Endodermal cell (in vitro differentiated cells): ENCODE results near the gene CCDC183. TPM values are rescaled to one million over a fixed set of nuclear protein-coding genes. Genes with fewer than 3 reads are reported as not detected.

Experiments used
- DNase-seq: peaks from one replicate; pipeline ENCODE4 v3.0.0-alpha.2; 2017
- H3K27ac ChIP-seq: 2 replicates; pipeline ENCODE4 v1.5.1; 2013; ENCODE audit warnings: mild to moderate bottlenecking, low read depth, low read length, moderate library complexity
- H3K27me3 ChIP-seq: 2 replicates; pipeline ENCODE4 v1.6.1; 2013; ENCODE audit warnings: mild to moderate bottlenecking, low read length, moderate library complexity; ENCODE audit not compliant: insufficient read depth, control insufficient read depth, poor library complexity, severe bottlenecking
- H3K36me3 ChIP-seq: 2 replicates; pipeline ENCODE4 v1.7.0; 2013; ENCODE audit warnings: mild to moderate bottlenecking, low read length, moderate library complexity; ENCODE audit not compliant: control insufficient read depth, insufficient read depth
- H3K4me1 ChIP-seq: one replicate; pipeline ENCODE4 v1.7.0; 2013; ENCODE audit warnings: low read length; ENCODE audit not compliant: control insufficient read depth, insufficient read depth
- H3K4me3 ChIP-seq: 2 replicates; pipeline ENCODE4 v1.5.1; 2013; ENCODE audit warnings: mild to moderate bottlenecking, low read length, moderate library complexity
- H3K9ac ChIP-seq: 2 replicates; pipeline ENCODE4 v1.6.1; 2013; ENCODE audit warnings: mild to moderate bottlenecking, low read length, moderate library complexity; ENCODE audit not compliant: poor library complexity, severe bottlenecking; ENCODE audit errors: extremely low read depth
- H3K9me3 ChIP-seq: 2 replicates; pipeline ENCODE4 v1.6.1; 2013; ENCODE audit warnings: mild to moderate bottlenecking, low read length, moderate library complexity; ENCODE audit not compliant: control insufficient read depth
- H3K27ac Mint-ChIP-seq: 2 replicates; pipeline ENCODE4 v1.8.0; 2020; ENCODE audit warnings: mixed read lengths
- H3K27me3 Mint-ChIP-seq: 2 replicates; pipeline ENCODE4 v1.8.0; 2021; ENCODE audit warnings: mild to moderate bottlenecking, mixed read lengths; ENCODE audit not compliant: insufficient read depth
- H3K36me3 Mint-ChIP-seq: 2 replicates; pipeline ENCODE4 v1.8.0; 2020; ENCODE audit warnings: low read depth, mixed read lengths
- H3K4me1 Mint-ChIP-seq: 2 replicates; pipeline ENCODE4 v1.8.0; 2020; ENCODE audit warnings: mixed read lengths
- H3K4me3 Mint-ChIP-seq: 2 replicates; pipeline ENCODE4 v1.8.0; 2020; ENCODE audit warnings: mild to moderate bottlenecking, moderate library complexity, mixed read lengths
- H3K9me3 Mint-ChIP-seq: 2 replicates; pipeline ENCODE4 v1.8.0; 2020; ENCODE audit warnings: mild to moderate bottlenecking, mixed read lengths
- WGBS, 2 experiments: methylation state at CpG; one replicate each; pipeline versions ENCODE4 v1.1.5 to v1.1.7; 2013; ENCODE audit warnings: missing lambda C conversion rate in 2 of 2, mixed read lengths in 1 of 2; ENCODE audit not compliant: insufficient coverage in 1 of 2, insufficient read length in 1 of 2; 5-methylcytosine and 5-hydroxymethylcytosine counted together
- total RNA-seq, 2 donors: library from RNA; stranded (reverse); fragmentation: NEBNext Ultra II Directional in 1 of 2; extraction: Animal tissue kit (Norgen Biotek cat#: 25700) in 1 of 2; gene quantifications; 2 replicates in 1 of 2; 3 replicates in 1 of 2; pipeline ENCODE4 v1.2.1, GENCODE V29; 2021
- TF ChIP-seq, protein P1 (sequence below): fragments of 200-600 bp; sonication (generic); conservative IDR thresholded peaks from 2 replicates; pipeline ENCODE4 v1.5.0; 2021; ENCODE audit warnings: antibody characterized with exemption, mild to moderate bottlenecking

Gene CCDC183
- total RNA-seq, 2 donors from 2014 or later: 10.9 to 13.4 TPM

DNA sequence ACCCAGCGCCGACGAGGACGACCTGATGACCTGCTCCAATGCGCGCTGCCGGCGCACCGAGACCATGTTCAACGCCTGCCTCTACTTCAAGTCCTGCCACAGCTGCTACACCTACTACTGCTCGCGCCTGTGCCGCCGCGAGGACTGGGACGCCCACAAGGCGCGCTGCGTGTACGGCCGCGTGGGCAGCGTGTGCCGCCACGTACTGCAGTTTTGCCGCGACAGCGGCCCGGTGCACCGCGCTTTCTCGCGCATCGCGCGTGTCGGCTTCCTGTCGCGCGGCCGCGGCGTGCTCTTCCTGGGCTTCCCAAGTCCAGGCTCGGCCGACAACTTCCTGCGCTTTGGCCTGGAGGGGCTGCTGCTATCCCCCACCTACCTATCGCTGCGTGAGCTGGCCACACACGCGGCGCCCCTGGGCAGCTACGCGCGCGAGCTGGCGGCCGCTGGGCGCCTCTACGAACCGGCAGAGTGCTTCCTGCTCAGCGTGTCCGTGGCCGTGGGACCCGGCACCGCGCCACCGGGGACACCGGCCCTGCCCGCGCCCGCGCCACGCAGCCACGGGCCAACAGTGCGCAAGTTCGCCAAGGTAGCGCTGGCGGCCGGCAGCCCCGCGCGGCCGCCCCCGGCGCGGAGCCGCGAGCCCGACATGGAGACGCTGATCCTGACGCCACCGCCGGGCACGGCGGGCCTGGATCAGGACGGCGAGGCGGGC is 50.4 kb downstream of the CCDC183 start:
- H3K27me3 ChIP-seq: no peaks in the 10 kb centered on the region
- peak; percentile 70 for DNase-seq
- H3K36me3 ChIP-seq: peaks cover 9% of the 10 kb centered on the region
- 67 to 75% methylated on average over 76 to 98 of the region's 98 CpGs for WGBS, 2 experiments
- peak overlapping the region; percentile 78 for H3K4me3 Mint-ChIP-seq
- H3K4me1 ChIP-seq: peaks cover 8% of the 10 kb centered on the region
- H3K27ac Mint-ChIP-seq: no peak overlapping the region
- peaks cover 12% of the 10 kb centered on the region for H3K9me3 Mint-ChIP-seq
- H3K4me3 ChIP-seq: no peak overlapping the region
- peaks cover 33% of the 10 kb centered on the region for H3K27me3 Mint-ChIP-seq
- no peaks in the 10 kb centered on the region for H3K9me3 ChIP-seq
- TF ChIP-seq, protein P1, sequence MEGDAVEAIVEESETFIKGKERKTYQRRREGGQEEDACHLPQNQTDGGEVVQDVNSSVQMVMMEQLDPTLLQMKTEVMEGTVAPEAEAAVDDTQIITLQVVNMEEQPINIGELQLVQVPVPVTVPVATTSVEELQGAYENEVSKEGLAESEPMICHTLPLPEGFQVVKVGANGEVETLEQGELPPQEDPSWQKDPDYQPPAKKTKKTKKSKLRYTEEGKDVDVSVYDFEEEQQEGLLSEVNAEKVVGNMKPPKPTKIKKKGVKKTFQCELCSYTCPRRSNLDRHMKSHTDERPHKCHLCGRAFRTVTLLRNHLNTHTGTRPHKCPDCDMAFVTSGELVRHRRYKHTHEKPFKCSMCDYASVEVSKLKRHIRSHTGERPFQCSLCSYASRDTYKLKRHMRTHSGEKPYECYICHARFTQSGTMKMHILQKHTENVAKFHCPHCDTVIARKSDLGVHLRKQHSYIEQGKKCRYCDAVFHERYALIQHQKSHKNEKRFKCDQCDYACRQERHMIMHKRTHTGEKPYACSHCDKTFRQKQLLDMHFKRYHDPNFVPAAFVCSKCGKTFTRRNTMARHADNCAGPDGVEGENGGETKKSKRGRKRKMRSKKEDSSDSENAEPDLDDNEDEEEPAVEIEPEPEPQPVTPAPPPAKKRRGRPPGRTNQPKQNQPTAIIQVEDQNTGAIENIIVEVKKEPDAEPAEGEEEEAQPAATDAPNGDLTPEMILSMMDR: no peak
- peaks cover 2% of the 10 kb centered on the region for H3K4me1 Mint-ChIP-seq
- H3K36me3 Mint-ChIP-seq: no peaks in the 10 kb centered on the region
- H3K27ac ChIP-seq: no peak overlapping the region
- no peak overlapping the region for H3K9ac ChIP-seq

DNA sequence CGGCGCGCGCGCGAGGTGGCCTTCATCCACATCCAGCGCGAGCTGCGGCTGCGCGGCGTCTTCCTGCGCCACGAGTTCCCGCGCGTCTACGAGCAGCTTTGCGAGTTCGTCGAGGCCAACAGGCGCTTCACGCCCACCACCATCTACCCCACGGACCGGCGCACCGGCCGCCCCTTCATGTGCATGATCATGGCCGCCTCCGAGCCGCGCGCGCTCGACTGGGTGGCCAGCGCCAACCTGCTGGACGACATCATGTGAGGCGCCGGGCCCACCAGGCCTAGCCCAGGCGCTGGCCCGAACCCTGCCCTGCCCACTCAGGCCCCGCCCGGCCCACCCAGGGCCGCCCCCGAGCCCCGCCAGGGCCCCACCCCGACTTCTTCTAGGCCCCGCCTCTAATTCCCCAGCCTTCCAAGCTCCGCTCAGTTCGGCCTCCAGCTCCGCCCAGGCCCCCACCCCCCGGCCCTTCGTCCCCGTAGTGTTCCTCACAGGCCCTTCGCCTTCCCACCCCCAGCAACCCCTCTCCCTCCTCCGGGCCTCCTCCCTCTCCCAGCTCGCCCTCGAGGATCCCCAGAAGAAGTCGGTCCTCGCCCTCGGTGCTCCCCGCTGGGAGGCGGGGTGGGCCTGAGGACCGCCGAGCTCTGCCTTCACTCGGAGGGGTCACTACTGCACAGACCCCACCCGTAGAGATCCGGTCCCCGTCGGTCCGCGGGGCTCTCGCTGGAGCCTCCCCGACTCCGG is 51.1 kb downstream of the CCDC183 start:
- H3K27ac Mint-ChIP-seq: peak overlapping the region; percentile 89
- peak; percentile 95 for DNase-seq

DNA sequence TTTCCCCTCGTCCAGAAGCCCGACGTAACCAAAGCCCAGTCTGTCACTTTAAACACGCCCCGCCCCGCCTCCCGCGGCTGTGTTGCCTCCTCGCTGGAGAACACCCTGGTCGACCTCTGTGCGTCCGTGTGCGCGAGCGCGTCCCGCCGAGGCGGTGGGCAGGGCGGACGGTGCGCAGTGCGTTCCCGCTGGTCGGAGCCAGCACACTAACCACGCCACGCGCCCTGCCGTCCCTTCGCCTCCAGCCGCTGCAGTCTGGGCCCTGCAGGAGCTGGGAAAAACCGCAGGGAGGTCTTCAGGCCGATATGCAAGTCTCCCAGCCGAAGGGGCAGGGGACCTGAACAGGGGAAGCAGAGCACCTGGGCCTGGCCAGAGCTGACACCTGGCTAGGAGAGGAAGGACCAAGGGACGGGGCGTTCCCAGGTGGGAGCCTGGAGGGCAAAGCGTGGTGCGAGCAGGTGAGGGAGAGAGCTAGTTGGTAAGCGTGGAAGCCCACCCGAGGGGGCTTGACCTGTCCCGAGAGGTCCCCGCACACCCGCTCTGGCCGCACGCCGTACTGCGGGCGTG is 51.8 kb downstream of the CCDC183 start:
- Histone ChIP-seq H3K9ac (peak overlapping the region; percentile 74), H3K4me1 (peaks cover 8% of the 10 kb centered on the region), H3K27ac (peak overlapping the region; percentile 89), H3K27me3 (no peaks in the 10 kb centered on the region), H3K36me3 (peaks cover 10% of the 10 kb centered on the region), H3K4me3 (peak overlapping the region; percentile 93), H3K9me3 (no peaks in the 10 kb centered on the region)
- DNase-seq: peak; percentile 94
- peak overlapping the region; percentile 89 for H3K27ac Mint-ChIP-seq
- H3K9me3 Mint-ChIP-seq: peaks cover 12% of the 10 kb centered on the region
- no peaks in the 10 kb centered on the region for H3K36me3 Mint-ChIP-seq
- H3K4me3 Mint-ChIP-seq: peak overlapping the region; percentile 78
- peaks cover 33% of the 10 kb centered on the region for H3K27me3 Mint-ChIP-seq
- TF ChIP-seq, protein P1: no peak
- peaks cover 2% of the 10 kb centered on the region for H3K4me1 Mint-ChIP-seq
- 1 to 2% methylated on average over 34 to 48 of the region's 48 CpGs for WGBS, 2 experiments

More for the DNA sequence above, 51.1 kb downstream of the CCDC183 start:
- Histone ChIP-seq H3K4me3 (peak overlapping the region; percentile 93), H3K4me1 (peaks cover 8% of the 10 kb centered on the region), H3K27ac (peak overlapping the region; percentile 89), H3K9ac (peak overlapping the region; percentile 74), H3K36me3 (peaks cover 10% of the 10 kb centered on the region), H3K9me3 (no peaks in the 10 kb centered on the region), H3K27me3 (no peaks in the 10 kb centered on the region)
- H3K4me3 Mint-ChIP-seq: peak overlapping the region; percentile 78
- TF ChIP-seq, protein P1: no peak
- WGBS, 2 experiments: 20 to 75% methylated on average over 31 to 66 of the region's 75 CpGs
- H3K36me3 Mint-ChIP-seq: no peaks in the 10 kb centered on the region
- peaks cover 33% of the 10 kb centered on the region for H3K27me3 Mint-ChIP-seq
- peaks cover 2% of the 10 kb centered on the region for H3K4me1 Mint-ChIP-seq
- H3K9me3 Mint-ChIP-seq: peaks cover 12% of the 10 kb centered on the region
